HL-60 (cell line): ENCODE results near the gene RAD50.

Experiments
- DNase-seq, 2 experiments: peaks; one replicate each; pipeline ENCODE4 v3.0.0-alpha.2; 2010 to 2020; ENCODE audit warnings: low read depth in 1 of 2, low spot score in 1 of 2
- H3K27ac ChIP-seq: fragments of 250-450 bp; sonication (Bioruptor Pico); replicated peaks from 2 replicates; pipeline ENCODE4 v1.5.1; 2020; ENCODE audit warnings: mild to moderate bottlenecking, moderate library complexity
- H3K27me3 ChIP-seq: fragments of 250-450 bp; sonication (Bioruptor Pico); 2 replicates; pipeline ENCODE4 v1.5.1; 2021; ENCODE audit warnings: mild to moderate bottlenecking, moderate library complexity; ENCODE audit not compliant: insufficient read depth, poor library complexity, severe bottlenecking
- H3K4me3 ChIP-seq: replicated peaks from 2 replicates; pipeline ENCODE4 v1.5.1; 2011; ENCODE audit warnings: mild to moderate bottlenecking, control low read depth, low read length; ENCODE audit not compliant: insufficient read depth
- CTCF ChIP-seq: IDR thresholded peaks from one replicate; pipeline ENCODE4 v1.5.1; 2011; ENCODE audit warnings: low read length, control low read depth, inconsistent platforms; ENCODE audit not compliant: insufficient read depth
- GABPA ChIP-seq: IDR thresholded peaks from 2 replicates; pipeline ENCODE4 v1.6.1; 2012; ENCODE audit warnings: low read depth
- POLR2AphosphoS5 ChIP-seq: IDR thresholded peaks from 2 replicates; pipeline ENCODE4 v1.6.1; 2012; ENCODE audit warnings: low read depth
- REST ChIP-seq: IDR thresholded peaks from 2 replicates; pipeline ENCODE4 v1.6.1; 2012; ENCODE audit warnings: low read depth; ENCODE audit not compliant: insufficient replicate concordance
- SPI1 ChIP-seq: IDR thresholded peaks from 2 replicates; pipeline ENCODE4 v1.6.1; 2012; ENCODE audit warnings: low read depth, mild to moderate bottlenecking, borderline replicate concordance

RAD50 gene

GRCh38 chr5:132653716-132654115, 96.9 kb downstream of the RAD50 start:
- DNase-seq = no peak
- Histone ChIP-seq H3K27ac (no peak overlapping the region), H3K27me3 (no peaks in the 10 kb centered on the region), H3K4me3 (no peak overlapping the region)
- TF ChIP-seq REST = no peak
- no peak for TF ChIP-seq POLR2AphosphoS5

- TF ChIP-seq REST = no peak
- no peak for TF ChIP-seq POLR2AphosphoS5
- TF ChIP-seq GABPA = no peak
- no peak for TF ChIP-seq CTCF
- TF ChIP-seq SPI1 = no peak
- no peak for DNase-seq
- H3K27ac ChIP-seq = no peak overlapping the region
- no peaks in the 10 kb centered on the region for H3K27me3 ChIP-seq
- H3K4me3 ChIP-seq = peak overlapping the region; percentile 13
These were observed 99.3 kb downstream of the RAD50 start for GRCh38 chr5:132655821-132656773.

GRCh38 chr5:132656774-132657355, 100.1 kb downstream of the RAD50 start:
- no peak for DNase-seq
- no peaks in the 10 kb centered on the region for H3K27me3 ChIP-seq
- no peak overlapping the region for H3K27ac ChIP-seq
- H3K4me3 ChIP-seq = no peak overlapping the region
- no peak for TF ChIP-seq CTCF
- TF ChIP-seq GABPA = no peak
- no peak for TF ChIP-seq SPI1
- TF ChIP-seq POLR2AphosphoS5 = no peak

- Histone ChIP-seq H3K27me3 (no peaks in the 10 kb centered on the region), H3K4me3 (no peak within 1 kb of the TSS), H3K27ac (no peak within 1 kb of the TSS)
- TF ChIP-seq GABPA = no peak
- TF ChIP-seq SPI1 = no peak
- no peak for TF ChIP-seq CTCF
- no peak for TF ChIP-seq REST
- no peak for TF ChIP-seq POLR2AphosphoS5
- no peak for DNase-seq
These were observed 101.1 kb downstream of the RAD50 start, which contains the start of gene IL13 for GRCh38 chr5:132657676-132658380. Gene IL13 (plus strand): TSS chr5:132658173. CDS start chr5:132658187, 14 bp downstream.
